ENCODE measurements around the gene CRCP.
"Not testable (repeated sequence)": the region's sequence is repeated elsewhere in the genome, so short reads cannot be mapped to it uniquely, and the experiment has no call there.

CRCP gene

DNA sequence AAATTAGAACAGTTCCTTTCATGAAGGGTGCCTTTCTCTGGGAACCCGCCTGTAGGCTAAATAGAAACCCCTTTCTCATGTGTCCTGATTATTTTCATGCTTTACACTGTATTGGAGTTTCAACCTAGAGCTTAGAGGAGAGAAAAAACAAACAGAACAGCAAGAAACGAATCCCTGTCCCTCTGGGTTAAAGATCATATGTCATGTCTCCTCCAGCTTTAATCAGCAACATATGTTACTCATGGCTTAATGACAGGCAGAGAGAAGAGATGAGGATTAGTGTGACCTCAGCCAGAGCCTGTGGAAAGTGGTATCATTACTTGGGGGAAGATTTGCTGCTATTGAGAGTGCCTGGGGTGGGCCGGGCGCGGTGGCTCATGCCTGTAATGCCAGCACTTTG lies 32.1 kb downstream of the CRCP start:
- DNase-seq (ENCODE audit: low read depth): no peak

GRCh38 chr7:66147657-66148056 lies 33.0 kb downstream of the CRCP start:
- DNase-seq (ENCODE audit: low read depth); H3K4me3 ChIP-seq (ENCODE audit: low read depth, low read length): not testable (repeated sequence)

More for the DNA sequence above, 32.1 kb downstream of the CRCP start:
- no peak overlapping the region for H3K4me3 ChIP-seq (ENCODE audit: low read depth, low read length)
- TF ChIP-seq, protein P1, sequence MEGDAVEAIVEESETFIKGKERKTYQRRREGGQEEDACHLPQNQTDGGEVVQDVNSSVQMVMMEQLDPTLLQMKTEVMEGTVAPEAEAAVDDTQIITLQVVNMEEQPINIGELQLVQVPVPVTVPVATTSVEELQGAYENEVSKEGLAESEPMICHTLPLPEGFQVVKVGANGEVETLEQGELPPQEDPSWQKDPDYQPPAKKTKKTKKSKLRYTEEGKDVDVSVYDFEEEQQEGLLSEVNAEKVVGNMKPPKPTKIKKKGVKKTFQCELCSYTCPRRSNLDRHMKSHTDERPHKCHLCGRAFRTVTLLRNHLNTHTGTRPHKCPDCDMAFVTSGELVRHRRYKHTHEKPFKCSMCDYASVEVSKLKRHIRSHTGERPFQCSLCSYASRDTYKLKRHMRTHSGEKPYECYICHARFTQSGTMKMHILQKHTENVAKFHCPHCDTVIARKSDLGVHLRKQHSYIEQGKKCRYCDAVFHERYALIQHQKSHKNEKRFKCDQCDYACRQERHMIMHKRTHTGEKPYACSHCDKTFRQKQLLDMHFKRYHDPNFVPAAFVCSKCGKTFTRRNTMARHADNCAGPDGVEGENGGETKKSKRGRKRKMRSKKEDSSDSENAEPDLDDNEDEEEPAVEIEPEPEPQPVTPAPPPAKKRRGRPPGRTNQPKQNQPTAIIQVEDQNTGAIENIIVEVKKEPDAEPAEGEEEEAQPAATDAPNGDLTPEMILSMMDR (IDR thresholded peaks at IDR 0.05; ENCODE audit: low read depth, low read length, missing control alignments): no peak

GRCh38 chr7:66150471-66150870 lies 35.8 kb downstream of the CRCP start:
- H3K4me3 ChIP-seq (ENCODE audit: low read depth, low read length): no peak overlapping the region
- TF ChIP-seq, protein P1 (IDR thresholded peaks at IDR 0.05; ENCODE audit: low read depth, low read length, missing control alignments): no peak
- no peak for DNase-seq (ENCODE audit: low read depth)

DNA sequence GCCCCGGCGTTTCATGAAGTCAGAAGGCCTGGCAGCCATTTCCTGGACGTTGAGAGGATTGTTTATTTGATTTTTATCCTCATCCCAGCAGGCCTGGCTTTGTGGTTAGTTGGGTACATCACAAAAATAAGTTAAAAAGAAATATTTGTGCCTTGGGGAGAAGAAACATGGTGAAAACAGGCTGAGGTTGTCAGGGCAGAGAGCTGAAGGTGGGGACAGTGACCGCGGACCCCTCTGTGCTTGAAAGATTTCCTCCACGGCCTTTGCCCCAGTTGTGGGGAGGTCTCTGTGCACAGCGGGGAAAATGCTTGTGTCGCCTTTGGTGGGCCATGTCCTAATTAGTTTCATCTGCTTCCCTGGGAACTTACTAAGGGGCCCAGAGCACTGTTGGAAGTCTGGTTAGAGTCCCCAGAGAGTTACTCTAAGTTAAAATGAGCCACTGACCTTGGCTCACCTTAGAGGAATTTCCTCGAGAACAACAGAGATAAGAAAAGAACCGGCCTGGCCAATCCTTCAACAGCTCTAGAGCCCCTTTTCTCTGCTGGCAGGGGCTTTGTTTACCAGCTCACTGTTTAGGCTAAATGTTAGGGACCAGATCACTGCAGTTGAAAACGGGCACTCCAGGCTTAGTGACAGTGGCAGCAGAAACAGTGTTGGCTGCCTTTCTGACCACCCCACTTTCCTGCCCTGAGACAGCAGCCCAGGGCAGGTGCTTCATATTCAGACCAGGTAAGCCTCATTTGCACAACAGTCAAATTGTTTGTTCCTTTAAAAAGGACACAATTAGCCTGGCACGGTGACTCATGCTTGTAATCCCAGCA lies 37.9 kb downstream of the CRCP start:
- no peak for DNase-seq (ENCODE audit: low read depth)
- TF ChIP-seq, protein P1 (IDR thresholded peaks at IDR 0.05; ENCODE audit: low read depth, low read length, missing control alignments): no peak

GRCh38 chr7:66153691-66154090 lies 39.0 kb downstream of the CRCP start:
- TF ChIP-seq, protein P1 (IDR thresholded peaks at IDR 0.05; ENCODE audit: low read depth, low read length, missing control alignments): no peak
- no peak for DNase-seq (ENCODE audit: low read depth)
- no peak overlapping the region for H3K4me3 ChIP-seq (ENCODE audit: low read depth, low read length)

More for the DNA sequence above, 37.9 kb downstream of the CRCP start:
- no peak overlapping the region for H3K4me3 ChIP-seq (ENCODE audit: low read depth, low read length)

GRCh38 chr7:66156035-66156434 lies 41.4 kb downstream of the CRCP start:
- not testable (repeated sequence) for DNase-seq (ENCODE audit: low read depth); H3K4me3 ChIP-seq (ENCODE audit: low read depth, low read length)

DNA sequence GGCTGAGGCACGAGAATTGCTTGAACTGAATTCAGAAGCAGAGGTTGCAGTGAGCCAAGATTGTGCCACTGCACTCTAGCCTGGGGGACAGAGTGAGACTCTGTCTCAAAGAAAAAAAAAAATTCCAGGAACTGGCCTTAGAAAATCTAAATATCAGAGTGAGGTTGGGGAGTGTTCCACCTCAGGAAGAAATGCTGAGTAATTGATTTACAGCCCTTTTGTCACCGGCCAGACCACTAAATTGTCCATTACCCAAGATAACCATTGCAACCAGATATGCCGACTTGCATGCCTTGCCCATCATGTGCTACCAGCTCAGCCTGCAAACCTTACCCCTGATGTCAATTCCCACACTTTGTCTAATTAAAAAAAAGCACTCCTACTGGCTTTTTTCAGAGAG lies 42.4 kb downstream of the CRCP start:
- TF ChIP-seq, protein P1 (IDR thresholded peaks at IDR 0.05; ENCODE audit: low read depth, low read length, missing control alignments): no peak

DNA sequence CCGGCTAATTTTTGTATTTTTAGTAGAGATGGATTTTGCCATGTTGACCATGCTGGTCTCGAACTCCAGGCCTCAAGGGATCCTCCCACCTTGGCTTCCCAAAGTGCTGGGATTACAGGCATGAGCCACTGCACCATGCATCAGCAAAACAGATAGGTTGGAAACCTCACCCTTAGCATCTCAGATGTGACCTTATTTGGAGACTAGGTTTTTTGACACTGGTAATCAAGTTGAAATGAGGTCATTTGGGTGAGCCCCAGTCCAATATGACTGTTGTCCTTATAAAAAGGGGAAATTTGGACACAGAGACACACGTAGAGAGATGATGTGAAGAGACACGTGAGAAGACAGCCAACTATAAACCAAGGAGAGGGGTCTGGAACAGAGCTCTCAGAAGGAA lies 48.0 kb downstream of the CRCP start:
- H3K4me3 ChIP-seq (ENCODE audit: low read depth, low read length): no peak overlapping the region
- DNase-seq (ENCODE audit: low read depth): no peak
- TF ChIP-seq, protein P1 (IDR thresholded peaks at IDR 0.05; ENCODE audit: low read depth, low read length, missing control alignments): no peak

More for the DNA sequence above, 42.4 kb downstream of the CRCP start:
- H3K4me3 ChIP-seq (ENCODE audit: low read depth, low read length): no peak overlapping the region
- DNase-seq (ENCODE audit: low read depth): no peak

Data from GM12864 (cell line).